RWPE2 (cell line): ENCODE data around the gene DDAH1.

Experiments
- ATAC-seq: fragments of 200-7000 bp; cut with Tn5 transposase; 3 replicates; pipeline ENCODE4 v1.9.1; 2021; ENCODE audit warnings: low read depth
- DNase-seq: peaks from one replicate; pipeline ENCODE4 v3.0.0-alpha.2; 2020; ENCODE audit warnings: low spot score
- H3K27ac ChIP-seq: fragments of 450-650 bp; 2 replicates; pipeline ENCODE4 v1.5.1; 2017; ENCODE audit warnings: mild to moderate bottlenecking; ENCODE audit not compliant: poor library complexity, severe bottlenecking
- H3K27me3 ChIP-seq: fragments of 250-450 bp; sonication (Bioruptor Pico); 2 replicates; pipeline ENCODE4 v1.5.1; 2021; ENCODE audit warnings: mild to moderate bottlenecking, moderate library complexity; ENCODE audit not compliant: insufficient read depth, poor library complexity, severe bottlenecking
- H3K36me3 ChIP-seq: fragments of 250-450 bp; sonication (Bioruptor Pico); 2 replicates; pipeline ENCODE4 v1.5.1; 2020; ENCODE audit warnings: low read depth, mild to moderate bottlenecking, moderate library complexity
- H3K4me1 ChIP-seq: fragments of 250-450 bp; sonication (Bioruptor Pico); 2 replicates; pipeline ENCODE4 v1.5.1; 2021; ENCODE audit warnings: mild to moderate bottlenecking, moderate library complexity; ENCODE audit not compliant: insufficient read depth, poor library complexity, severe bottlenecking
- H3K4me3 ChIP-seq: fragments of 250-450 bp; sonication (Bioruptor Pico); 2 replicates; pipeline ENCODE4 v1.5.1; 2021; ENCODE audit warnings: mild to moderate bottlenecking, moderate library complexity; ENCODE audit not compliant: severe bottlenecking
- H3K9me3 ChIP-seq: fragments of 250-450 bp; sonication (Bioruptor Pico); 2 replicates; pipeline ENCODE4 v1.5.1; 2021; ENCODE audit warnings: mild to moderate bottlenecking, moderate library complexity; ENCODE audit not compliant: severe bottlenecking
- CTCF ChIP-seq: fragments of 450-650 bp; IDR thresholded peaks from one replicate; pipeline ENCODE4 v1.5.1; 2017; ENCODE audit warnings: mild to moderate bottlenecking, moderate library complexity; ENCODE audit not compliant: poor library complexity, severe bottlenecking

The DDAH1 gene

GRCh38 chr1:85461216-85461918 is 3.6 kb downstream of the DDAH1 start:
- H3K9me3 ChIP-seq: no peaks in the 10 kb centered on the region

GRCh38 chr1:85460555-85461088 is 4.3 kb downstream of the DDAH1 start:
- H3K27ac ChIP-seq: no peak overlapping the region
- DNase-seq: no peak
- TF ChIP-seq CTCF: no peak
- no peak for ATAC-seq
- no peaks in the 10 kb centered on the region for H3K36me3 ChIP-seq
- H3K4me3 ChIP-seq: no peak overlapping the region
- H3K4me1 ChIP-seq: peaks cover 7% of the 10 kb centered on the region
- H3K9me3 ChIP-seq: no peaks in the 10 kb centered on the region
- no peaks in the 10 kb centered on the region for H3K27me3 ChIP-seq

More at GRCh38 chr1:85461216-85461918, 3.6 kb downstream of the DDAH1 start:
- DNase-seq (no peak), ATAC-seq (no peak)
- Histone ChIP-seq H3K36me3 (no peaks in the 10 kb centered on the region), H3K27ac (no peak overlapping the region), H3K27me3 (no peaks in the 10 kb centered on the region), H3K4me3 (no peak overlapping the region), H3K4me1 (peaks cover 8% of the 10 kb centered on the region)
- TF ChIP-seq CTCF: no peak

- ATAC-seq (no peak), DNase-seq (no peak)
- no peak overlapping the region for H3K4me3 ChIP-seq
- TF ChIP-seq CTCF: no peak
- H3K27ac ChIP-seq: no peak overlapping the region
- no peaks in the 10 kb centered on the region for H3K36me3 ChIP-seq
- H3K4me1 ChIP-seq: peaks cover 4% of the 10 kb centered on the region
- H3K9me3 ChIP-seq: no peaks in the 10 kb centered on the region
- H3K27me3 ChIP-seq: no peaks in the 10 kb centered on the region
Observed at GRCh38 chr1:85459290-85459689, 5.7 kb downstream of the DDAH1 start.

GRCh38 chr1:85454214-85454613 is 10.7 kb downstream of the DDAH1 start:
- Histone ChIP-seq H3K9me3 (no peaks in the 10 kb centered on the region), H3K36me3 (no peaks in the 10 kb centered on the region), H3K27me3 (no peaks in the 10 kb centered on the region), H3K4me1 (no peaks in the 10 kb centered on the region), H3K4me3 (no peak overlapping the region), H3K27ac (no peak overlapping the region)
- no peak for DNase-seq
- no peak for TF ChIP-seq CTCF
- ATAC-seq: no peak

- Histone ChIP-seq H3K9me3 (no peaks in the 10 kb centered on the region), H3K4me3 (no peak overlapping the region), H3K27me3 (no peaks in the 10 kb centered on the region), H3K36me3 (no peaks in the 10 kb centered on the region), H3K27ac (no peak overlapping the region), H3K4me1 (peaks cover 2% of the 10 kb centered on the region)
- ATAC-seq: no peak
- no peak for TF ChIP-seq CTCF
- DNase-seq: no peak
Observed at GRCh38 chr1:85453640-85454194, 11.2 kb downstream of the DDAH1 start.
